ENCODE data around the gene DEFB118.

DNA sequence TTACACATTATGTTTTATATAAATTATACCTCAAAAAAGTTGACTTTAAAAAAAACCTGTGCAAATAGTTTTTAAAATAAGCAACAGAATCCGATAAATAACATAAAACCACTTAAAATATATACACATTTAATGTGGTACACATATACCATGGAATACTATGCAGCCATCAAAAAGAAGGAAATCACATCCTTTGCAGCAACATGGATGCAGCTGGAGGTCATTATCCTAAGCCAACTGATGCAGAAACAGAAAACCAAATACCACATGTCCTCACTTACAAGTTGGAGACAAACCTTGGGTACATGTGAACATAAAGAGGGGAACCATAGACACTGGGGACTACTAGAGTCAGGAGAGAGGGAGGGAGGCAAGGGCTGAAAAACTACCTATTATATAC lies 41.6 kb downstream of the DEFB118 start:
- TF ChIP-seq, protein P1, sequence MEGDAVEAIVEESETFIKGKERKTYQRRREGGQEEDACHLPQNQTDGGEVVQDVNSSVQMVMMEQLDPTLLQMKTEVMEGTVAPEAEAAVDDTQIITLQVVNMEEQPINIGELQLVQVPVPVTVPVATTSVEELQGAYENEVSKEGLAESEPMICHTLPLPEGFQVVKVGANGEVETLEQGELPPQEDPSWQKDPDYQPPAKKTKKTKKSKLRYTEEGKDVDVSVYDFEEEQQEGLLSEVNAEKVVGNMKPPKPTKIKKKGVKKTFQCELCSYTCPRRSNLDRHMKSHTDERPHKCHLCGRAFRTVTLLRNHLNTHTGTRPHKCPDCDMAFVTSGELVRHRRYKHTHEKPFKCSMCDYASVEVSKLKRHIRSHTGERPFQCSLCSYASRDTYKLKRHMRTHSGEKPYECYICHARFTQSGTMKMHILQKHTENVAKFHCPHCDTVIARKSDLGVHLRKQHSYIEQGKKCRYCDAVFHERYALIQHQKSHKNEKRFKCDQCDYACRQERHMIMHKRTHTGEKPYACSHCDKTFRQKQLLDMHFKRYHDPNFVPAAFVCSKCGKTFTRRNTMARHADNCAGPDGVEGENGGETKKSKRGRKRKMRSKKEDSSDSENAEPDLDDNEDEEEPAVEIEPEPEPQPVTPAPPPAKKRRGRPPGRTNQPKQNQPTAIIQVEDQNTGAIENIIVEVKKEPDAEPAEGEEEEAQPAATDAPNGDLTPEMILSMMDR (IDR thresholded peaks at IDR 0.05; ENCODE audit: poor library complexity, severe bottlenecking), result no peak
- TF ChIP-seq EP300 (conservative IDR thresholded peaks at IDR 0.05; ENCODE audit: poor library complexity, severe bottlenecking), result no peak
- no peak for TF ChIP-seq RAD21 (conservative IDR thresholded peaks at IDR 0.05)
- TF ChIP-seq TAF1 (IDR thresholded peaks at IDR 0.05; ENCODE audit: low read depth), result no peak
- TF ChIP-seq, protein P2, sequence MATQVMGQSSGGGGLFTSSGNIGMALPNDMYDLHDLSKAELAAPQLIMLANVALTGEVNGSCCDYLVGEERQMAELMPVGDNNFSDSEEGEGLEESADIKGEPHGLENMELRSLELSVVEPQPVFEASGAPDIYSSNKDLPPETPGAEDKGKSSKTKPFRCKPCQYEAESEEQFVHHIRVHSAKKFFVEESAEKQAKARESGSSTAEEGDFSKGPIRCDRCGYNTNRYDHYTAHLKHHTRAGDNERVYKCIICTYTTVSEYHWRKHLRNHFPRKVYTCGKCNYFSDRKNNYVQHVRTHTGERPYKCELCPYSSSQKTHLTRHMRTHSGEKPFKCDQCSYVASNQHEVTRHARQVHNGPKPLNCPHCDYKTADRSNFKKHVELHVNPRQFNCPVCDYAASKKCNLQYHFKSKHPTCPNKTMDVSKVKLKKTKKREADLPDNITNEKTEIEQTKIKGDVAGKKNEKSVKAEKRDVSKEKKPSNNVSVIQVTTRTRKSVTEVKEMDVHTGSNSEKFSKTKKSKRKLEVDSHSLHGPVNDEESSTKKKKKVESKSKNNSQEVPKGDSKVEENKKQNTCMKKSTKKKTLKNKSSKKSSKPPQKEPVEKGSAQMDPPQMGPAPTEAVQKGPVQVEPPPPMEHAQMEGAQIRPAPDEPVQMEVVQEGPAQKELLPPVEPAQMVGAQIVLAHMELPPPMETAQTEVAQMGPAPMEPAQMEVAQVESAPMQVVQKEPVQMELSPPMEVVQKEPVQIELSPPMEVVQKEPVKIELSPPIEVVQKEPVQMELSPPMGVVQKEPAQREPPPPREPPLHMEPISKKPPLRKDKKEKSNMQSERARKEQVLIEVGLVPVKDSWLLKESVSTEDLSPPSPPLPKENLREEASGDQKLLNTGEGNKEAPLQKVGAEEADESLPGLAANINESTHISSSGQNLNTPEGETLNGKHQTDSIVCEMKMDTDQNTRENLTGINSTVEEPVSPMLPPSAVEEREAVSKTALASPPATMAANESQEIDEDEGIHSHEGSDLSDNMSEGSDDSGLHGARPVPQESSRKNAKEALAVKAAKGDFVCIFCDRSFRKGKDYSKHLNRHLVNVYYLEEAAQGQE (IDR thresholded peaks at IDR 0.05; ENCODE audit: borderline replicate concordance), result no peak
- TF ChIP-seq EZH2 (IDR thresholded peaks at IDR 0.05; ENCODE audit: borderline replicate concordance, insufficient read depth, low read length, poor library complexity, severe bottlenecking), result no peak
- no peak for TF ChIP-seq POLR2AphosphoS5 (IDR thresholded peaks at IDR 0.05)
- TF ChIP-seq SMC3 (conservative IDR thresholded peaks at IDR 0.05; ENCODE audit: poor library complexity), result no peak
- no peak for TF ChIP-seq MXI1 (conservative IDR thresholded peaks at IDR 0.05; ENCODE audit: poor library complexity, severe bottlenecking)

All from neural cell (in vitro differentiated cells).